HepG2 (cell line): ENCODE measurements around the gene TOMM7. TPM values are rescaled to one million over a fixed set of nuclear protein-coding genes. Genes with fewer than 3 reads are reported as not detected.

Experiments used
- ATAC-seq: fragments of 200-7000 bp; cut with Tn5 transposase; 3 replicates; pipeline ENCODE4 v1.9.1; 2020; ENCODE audit warnings: mild to moderate bottlenecking, moderate library complexity
- BruUV-seq: library from RNA; stranded (reverse); fragments of 400-500 nt; replicated peaks from 2 replicates; lab custom pipeline; 2021; lab: Mats Ljungman, UMichigan
- CTCF ChIA-PET: fragments of 300-600 bp; formaldehyde crosslinking; extraction: SDS; loops from one replicate; lab custom pipeline; 2021; ENCODE audit warnings: low total read pairs, inconsistent platforms, low intra/inter-chr PET ratio; lab: Yijun Ruan, JAX
- POLR2A ChIA-PET: fragments of 350-600 bp; sonication (Branson Sonifier 250); formaldehyde crosslinking; loops from one replicate; lab custom pipeline; 2020; ENCODE audit warnings: antibody characterized with exemption, inconsistent platforms; lab: Yijun Ruan, JAX
- DNase-seq: peaks from one replicate; pipeline ENCODE4 v3.0.0-alpha.2; 2015; ENCODE audit warnings: low spot score
- FAIRE-seq: peaks from 3 replicates; lab custom pipeline; 2011; peaks lifted over from hg19 to GRCh38; lab: Jason Lieb, UNC
- H2AFZ ChIP-seq: one replicate; pipeline ENCODE4 v1.6.1; 2011; ENCODE audit warnings: low read length, inconsistent platforms
- H3K27ac ChIP-seq: fragments of 300-600 bp; 3 replicates; pipeline ENCODE4 v1.8.0; 2011; ENCODE audit warnings: mixed run types, mild to moderate bottlenecking, mixed read lengths, low read length, inconsistent platforms; ENCODE audit not compliant: insufficient read depth; ENCODE audit errors: extremely low read length
- H3K27me3 ChIP-seq, 2 experiments: fragments of 200-600 bp in 1 of 2; 2 replicates in 1 of 2; 3 replicates in 1 of 2; pipeline versions ENCODE4 v1.6.0 to v1.8.0; 2011; ENCODE audit warnings: low read length in 2 of 2, mild to moderate bottlenecking in 2 of 2, moderate library complexity in 2 of 2, inconsistent platforms in 1 of 2; ENCODE audit not compliant: insufficient read depth in 2 of 2, control insufficient read depth in 1 of 2
- H3K36me3 ChIP-seq, 2 experiments: fragments of 200-600 bp in 1 of 2; replicated peaks in 1 of 2; 2 replicates in 1 of 2; 3 replicates in 1 of 2; pipeline versions ENCODE4 v1.5.1 to v1.8.0; 2011; ENCODE audit warnings: low read length in 2 of 2, inconsistent platforms in 1 of 2; ENCODE audit not compliant: insufficient read depth in 2 of 2, control insufficient read depth in 1 of 2
- H3K4me1 ChIP-seq: 2 replicates; pipeline ENCODE4 v1.5.1; 2012; ENCODE audit warnings: low read length, inconsistent platforms; ENCODE audit not compliant: insufficient read depth
- H3K4me2 ChIP-seq: 2 replicates; pipeline ENCODE4 v1.6.0; 2011; ENCODE audit warnings: low read depth, low read length, inconsistent platforms
- H3K4me3 ChIP-seq, 3 experiments: fragments of 200-600 bp in 1 of 3; sonication (generic), shearing (Covaris generic) in 1 of 3; replicated peaks in 1 of 3; 2 replicates each; pipeline ENCODE4 v1.5.1; 2011 to 2016; ENCODE audit warnings: low read length in 3 of 3, inconsistent platforms in 2 of 3, low read depth in 2 of 3, mild to moderate bottlenecking in 2 of 3, control low read depth in 1 of 3, mixed read lengths in 1 of 3; ENCODE audit not compliant: insufficient read depth in 1 of 3
- H3K79me2 ChIP-seq: one replicate; pipeline ENCODE4 v1.6.1; 2011; ENCODE audit warnings: low read length, inconsistent platforms; ENCODE audit not compliant: insufficient read depth
- H3K9ac ChIP-seq: 2 replicates; pipeline ENCODE4 v1.6.0; 2011; ENCODE audit warnings: mild to moderate bottlenecking, low read depth, low read length, inconsistent platforms; ENCODE audit not compliant: insufficient read depth
- H3K9me3 ChIP-seq: 2 replicates; pipeline ENCODE4 v1.5.1; 2012; ENCODE audit warnings: mild to moderate bottlenecking, low read length
- H4K20me1 ChIP-seq: 2 replicates; pipeline ENCODE4 v1.6.0; 2011; ENCODE audit warnings: inconsistent platforms, mild to moderate bottlenecking, low read length, moderate library complexity; ENCODE audit not compliant: insufficient read depth
- GMEB1 ChIP-seq: sonication (generic); formaldehyde crosslinking; IDR thresholded peaks from 2 replicates; pipeline ENCODE4 v1.5.1; 2020; ENCODE audit warnings: missing genetic modification reagents, mild to moderate bottlenecking, borderline replicate concordance
- ZBTB40 ChIP-seq, 2 experiments: fragments of 450-650 bp in 1 of 2; sonication (generic) in 1 of 2; formaldehyde crosslinking in 1 of 2; IDR thresholded peaks; 2 replicates each; pipeline versions ENCODE4 v1.6.1 to v1.8.0; 2016 to 2022; ENCODE audit warnings: antibody characterized with exemption in 1 of 2, mild to moderate bottlenecking in 1 of 2, missing genetic modification reagents in 1 of 2
- ZNF101 ChIP-seq: sonication (generic); formaldehyde crosslinking; IDR thresholded peaks from 2 replicates; pipeline ENCODE4 v1.4.0; 2020; ENCODE audit warnings: mild to moderate bottlenecking, low read depth, missing genetic modification reagents, borderline replicate concordance
- in situ Hi-C: cut with HindIII; loops from 2 replicates; pipeline ENCODE4 v1.10.0; 2017; ENCODE audit warnings: low pct_unique_long_range_greater_than_20kb; ENCODE audit not compliant: extremely low pct_ligation_motif_present
- intact Hi-C: fragments of 100-400 bp; cut with micrococcal nuclease; formaldehyde crosslinking; loops from one replicate; pipeline ENCODE4 v1.10.0; 2022; ENCODE audit not compliant: unreplicated experiment
- polyA plus RNA-seq, 8 experiments: library from polyadenylated mRNA; depleted of rRNA in 3 of 8; stranded (reverse) in 7 of 8; unstranded in 1 of 8; fragments of >200 nt; fragmentation: Illumina TruSeq in 4 of 8; extraction: Trizol in 4 of 8; gene quantifications; 2 replicates each; pipeline versions ENCODE4 v1.2.1 to v1.2.3, GENCODE V29; 2011 to 2016; ENCODE audit warnings: low read depth in 4 of 8, missing spikeins in 1 of 8, mixed read lengths in 1 of 8; ENCODE audit not compliant: insufficient read depth in 1 of 8
- total RNA-seq, 5 experiments: library from RNA; depleted of rRNA; stranded (reverse); fragments of >200 nt; fragmentation: Illumina TruSeq; extraction: Trizol; gene quantifications; 2 replicates each; pipeline ENCODE4 v1.2.3, GENCODE V29; 2016; ENCODE audit warnings: low read depth in 1 of 5
- TF ChIP-seq, protein P1 (sequence below): sonication (generic); formaldehyde crosslinking; IDR thresholded peaks from 2 replicates; pipeline ENCODE4 v1.4.0; 2020; ENCODE audit warnings: mild to moderate bottlenecking, missing genetic modification reagents

TOMM7 gene
- total and polyA plus RNA-seq, 2 of the 13 experiments (the other 11 are each of a cell fraction or from before 2014, with no cell fraction given), result 251 to 369 TPM

GRCh38 chr7:22787951-22788350 lies 34.7 kb downstream of the TOMM7 start:
- FAIRE-seq, result no peak
- no peaks in the 10 kb centered on the region for H3K36me3 ChIP-seq
- no peak for DNase-seq
- no peaks in the 10 kb centered on the region for H3K79me2 ChIP-seq
- H3K9me3 ChIP-seq, result no peaks in the 10 kb centered on the region
- no peak overlapping the region for H3K4me3 ChIP-seq
- H3K4me1 ChIP-seq, result peaks cover 71% of the 10 kb centered on the region
- intact Hi-C loops (loop anchor here (2.0 kb wide), 1 partner anchor 27 kb away; no protein-coding TSS in a partner anchor), in situ Hi-C loops (no loop called here)
- no peak overlapping the region for H3K4me2 ChIP-seq
- CTCF ChIA-PET, result no interaction called here
- POLR2A ChIA-PET, result no interaction called here
- H3K9ac ChIP-seq, result no peak overlapping the region
- H3K27ac ChIP-seq, result no peak overlapping the region
- no peaks in the 10 kb centered on the region for H4K20me1 ChIP-seq
- ATAC-seq, result no peak
- no TSS peak for BruUV-seq
- H3K27me3 ChIP-seq, result no peaks in the 10 kb centered on the region
- no peak overlapping the region for H2AFZ ChIP-seq
- TF ChIP-seq ZBTB40 (IDR thresholded peaks at IDR 0.05), result no peak
- TF ChIP-seq ZBTB40 (CRISPR knock-in tag; IDR thresholded peaks at IDR 0.05), result no peak
- TF ChIP-seq ZNF101, result no peak
- TF ChIP-seq, protein P1, sequence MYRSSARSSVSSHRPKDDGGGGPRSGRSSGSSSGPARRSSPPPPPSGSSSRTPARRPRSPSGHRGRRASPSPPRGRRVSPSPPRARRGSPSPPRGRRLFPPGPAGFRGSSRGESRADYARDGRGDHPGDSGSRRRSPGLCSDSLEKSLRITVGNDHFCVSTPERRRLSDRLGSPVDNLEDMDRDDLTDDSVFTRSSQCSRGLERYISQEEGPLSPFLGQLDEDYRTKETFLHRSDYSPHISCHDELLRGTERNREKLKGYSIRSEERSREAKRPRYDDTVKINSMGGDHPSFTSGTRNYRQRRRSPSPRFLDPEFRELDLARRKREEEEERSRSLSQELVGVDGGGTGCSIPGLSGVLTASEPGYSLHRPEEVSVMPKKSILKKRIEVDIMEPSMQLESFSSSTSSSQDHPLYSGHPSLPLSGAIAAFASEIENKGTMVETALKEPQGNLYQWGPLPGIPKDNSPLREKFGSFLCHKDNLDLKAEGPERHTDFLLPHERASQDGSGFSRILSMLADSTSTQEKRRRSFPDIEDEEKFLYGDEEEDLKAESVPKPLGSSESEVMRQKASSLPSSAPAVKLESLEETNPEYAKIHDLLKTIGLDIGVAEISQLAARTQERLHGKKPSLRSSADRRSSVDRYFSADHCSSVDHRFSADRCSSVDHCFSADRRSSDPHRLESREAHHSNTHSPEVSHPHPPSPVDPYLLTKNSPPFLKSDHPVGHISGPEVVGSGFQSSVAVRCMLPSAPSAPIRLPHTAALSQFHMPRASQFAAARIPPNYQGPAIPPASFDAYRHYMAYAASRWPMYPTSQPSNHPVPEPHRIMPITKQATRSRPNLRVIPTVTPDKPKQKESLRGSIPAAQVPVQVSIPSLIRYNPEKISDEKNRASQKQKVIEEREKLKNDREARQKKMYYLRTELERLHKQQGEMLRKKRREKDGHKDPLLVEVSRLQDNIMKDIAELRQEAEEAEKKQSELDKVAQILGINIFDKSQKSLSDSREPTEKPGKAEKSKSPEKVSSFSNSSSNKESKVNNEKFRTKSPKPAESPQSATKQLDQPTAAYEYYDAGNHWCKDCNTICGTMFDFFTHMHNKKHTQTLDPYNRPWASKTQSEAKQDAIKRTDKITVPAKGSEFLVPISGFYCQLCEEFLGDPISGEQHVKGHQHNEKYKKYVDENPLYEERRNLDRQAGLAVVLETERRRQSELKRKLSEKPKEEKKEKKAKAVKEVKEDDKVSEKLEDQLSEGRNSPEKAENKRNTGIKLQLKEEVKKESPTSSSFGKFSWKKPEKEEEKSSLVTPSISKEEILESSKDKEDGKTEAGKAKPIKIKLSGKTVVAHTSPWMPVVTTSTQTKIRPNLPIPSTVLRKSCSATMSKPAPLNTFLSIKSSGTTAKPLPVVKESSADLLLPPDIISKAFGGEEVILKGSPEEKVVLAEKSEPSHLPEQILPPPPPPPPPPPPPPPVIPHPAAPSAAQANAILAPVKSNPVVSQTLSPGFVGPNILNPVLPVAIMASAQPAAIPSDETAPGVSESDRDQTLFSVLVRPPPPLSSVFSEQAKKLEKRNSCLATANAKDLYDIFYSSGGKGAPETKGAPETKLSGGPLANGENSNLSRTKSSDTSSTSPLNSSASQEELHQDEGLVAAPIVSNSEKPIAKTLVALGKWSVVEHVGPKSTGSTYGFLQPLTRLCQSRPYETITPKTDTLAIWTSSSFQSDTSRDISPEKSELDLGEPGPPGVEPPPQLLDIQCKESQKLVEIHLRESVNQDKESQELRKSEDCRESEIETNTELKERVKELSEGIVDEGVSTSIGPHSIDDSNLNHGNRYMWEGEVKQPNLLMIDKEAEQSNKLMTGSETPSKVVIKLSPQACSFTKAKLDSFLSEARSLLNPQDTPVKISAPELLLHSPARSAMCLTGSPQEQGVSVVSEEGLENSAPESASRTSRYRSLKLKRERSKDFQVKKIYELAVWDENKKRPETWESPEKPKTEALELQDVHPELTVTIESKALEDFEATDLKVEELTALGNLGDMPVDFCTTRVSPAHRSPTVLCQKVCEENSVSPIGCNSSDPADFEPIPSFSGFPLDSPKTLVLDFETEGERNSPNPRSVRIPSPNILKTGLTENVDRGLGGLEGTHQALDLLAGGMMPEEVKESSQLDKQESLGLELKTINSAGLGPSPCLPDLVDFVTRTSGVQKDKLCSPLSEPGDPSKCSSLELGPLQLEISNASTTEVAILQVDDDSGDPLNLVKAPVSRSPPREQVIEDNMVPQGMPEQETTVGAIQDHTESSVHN (CRISPR knock-in tag), result no peak
- no peak for TF ChIP-seq GMEB1 (CRISPR knock-in tag)
